Transverse colon (tissue), 4 donors: ENCODE measurements around the gene PRSS27.

ENCODE experiments used
- EP300 ChIP-seq: sonication (generic); formaldehyde crosslinking; IDR thresholded peaks from one replicate; pipeline ENCODE4 v1.6.1; 2017; ENCODE audit warnings: antibody characterized with exemption, low read depth
- POLR2AphosphoS5 ChIP-seq, 3 donors: sonication (generic); formaldehyde crosslinking; IDR thresholded peaks; one replicate each; pipeline ENCODE4 v1.6.1; 2016; ENCODE audit warnings: antibody characterized with exemption in 3 of 3
- TF ChIP-seq, protein P1 (sequence below), 5 experiments: fragments of 200-600 bp in 3 of 5; fragments of 450-650 bp in 2 of 5; sonication (generic) in 3 of 5; IDR thresholded peaks; 1 replicate in 2 of 5; 2 replicates in 3 of 5; pipeline ENCODE4 v1.5.1; 2016 to 2017; ENCODE audit warnings: antibody characterized with exemption in 5 of 5, inconsistent platforms in 3 of 5, mild to moderate bottlenecking in 2 of 5, moderate library complexity in 1 of 5

DNA sequence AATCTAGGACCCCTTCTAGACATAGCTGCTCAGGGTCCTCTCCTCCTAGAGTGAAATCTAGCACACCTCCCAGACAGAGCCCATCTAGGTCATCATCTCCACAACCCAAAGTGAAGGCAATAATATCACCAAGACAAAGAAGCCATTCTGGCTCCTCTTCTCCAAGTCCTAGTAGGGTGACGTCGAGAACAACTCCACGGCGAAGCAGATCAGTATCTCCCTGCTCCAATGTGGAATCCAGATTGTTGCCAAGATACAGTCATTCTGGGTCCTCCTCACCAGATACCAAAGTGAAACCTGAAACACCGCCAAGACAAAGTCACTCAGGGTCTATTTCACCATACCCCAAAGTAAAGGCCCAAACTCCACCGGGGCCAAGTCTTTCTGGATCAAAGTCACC is 43.1 kb upstream of the PRSS27 start:
- TF ChIP-seq EP300, result no peak
- TF ChIP-seq, protein P1, sequence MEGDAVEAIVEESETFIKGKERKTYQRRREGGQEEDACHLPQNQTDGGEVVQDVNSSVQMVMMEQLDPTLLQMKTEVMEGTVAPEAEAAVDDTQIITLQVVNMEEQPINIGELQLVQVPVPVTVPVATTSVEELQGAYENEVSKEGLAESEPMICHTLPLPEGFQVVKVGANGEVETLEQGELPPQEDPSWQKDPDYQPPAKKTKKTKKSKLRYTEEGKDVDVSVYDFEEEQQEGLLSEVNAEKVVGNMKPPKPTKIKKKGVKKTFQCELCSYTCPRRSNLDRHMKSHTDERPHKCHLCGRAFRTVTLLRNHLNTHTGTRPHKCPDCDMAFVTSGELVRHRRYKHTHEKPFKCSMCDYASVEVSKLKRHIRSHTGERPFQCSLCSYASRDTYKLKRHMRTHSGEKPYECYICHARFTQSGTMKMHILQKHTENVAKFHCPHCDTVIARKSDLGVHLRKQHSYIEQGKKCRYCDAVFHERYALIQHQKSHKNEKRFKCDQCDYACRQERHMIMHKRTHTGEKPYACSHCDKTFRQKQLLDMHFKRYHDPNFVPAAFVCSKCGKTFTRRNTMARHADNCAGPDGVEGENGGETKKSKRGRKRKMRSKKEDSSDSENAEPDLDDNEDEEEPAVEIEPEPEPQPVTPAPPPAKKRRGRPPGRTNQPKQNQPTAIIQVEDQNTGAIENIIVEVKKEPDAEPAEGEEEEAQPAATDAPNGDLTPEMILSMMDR (IDR thresholded peaks at IDR 0.05), result no peak
- TF ChIP-seq POLR2AphosphoS5 (IDR thresholded peaks at IDR 0.05), result peak in 1 of 3 donors; percentile 4
